ENCODE measurements around the gene TGFBR1.

- TF ChIP-seq EZH2 (IDR thresholded peaks at IDR 0.05; ENCODE audit: insufficient read depth, low read length), result no peak
- TF ChIP-seq CTCF (IDR thresholded peaks at IDR 0.05; ENCODE audit: insufficient read depth, low read depth, low read length), result no peak
Observed at GRCh38 chr9:99105152-99106043, 485 bp downstream of the TGFBR1 start.
